ENCODE measurements around the gene MIPEP.
A peak's percentile ranks its signal among the peaks of the same experiment; 100 is the strongest.

The MIPEP gene

DNA sequence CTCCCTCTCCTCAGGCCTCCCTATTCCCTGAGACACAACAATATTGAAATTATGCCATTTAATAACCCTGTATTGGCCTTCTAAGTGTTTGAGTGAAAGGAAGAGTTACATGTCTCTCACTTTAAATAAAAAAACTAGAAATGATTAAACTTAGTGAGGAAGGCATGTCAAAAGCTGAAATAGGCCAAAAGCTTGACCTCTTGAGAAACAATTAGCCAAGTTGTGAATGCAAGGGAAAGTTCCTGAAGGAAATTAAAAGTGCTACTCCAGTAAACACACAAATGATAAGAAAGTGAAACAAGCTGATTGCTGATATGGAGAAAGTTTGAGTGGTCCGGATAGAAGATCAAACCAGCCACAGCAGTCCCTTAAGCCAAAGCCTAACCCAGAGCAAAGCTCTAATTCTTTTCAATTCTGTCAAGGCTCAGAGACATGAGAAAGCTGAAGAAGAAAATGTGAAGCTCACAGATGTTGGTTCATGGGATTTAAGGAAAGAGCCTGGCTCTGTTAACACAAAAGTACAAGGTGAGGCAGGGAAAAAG lies 191.4 kb downstream of the MIPEP start:
- Histone ChIP-seq H3K27ac (ENCODE audit: low read depth, low read length) (peak overlapping the region; percentile 65), H3K4me1 (ENCODE audit: control insufficient read depth in 5 of 5, insufficient read depth in 5 of 5, low read length in 5 of 5) (peaks cover 3 to 49% (median 36%) of the 10 kb centered on the region in 5 donors), H3K36me3 (ENCODE audit: control insufficient read depth in 5 of 5, insufficient read depth in 5 of 5, low read length in 5 of 5) (no peaks in the 10 kb centered on the region), H3K9me3 (ENCODE audit: control insufficient read depth in 5 of 5, low read length in 5 of 5) (no peaks in the 10 kb centered on the region), H3K27me3 (ENCODE audit: control insufficient read depth in 5 of 5, insufficient read depth in 4 of 5, low read length in 5 of 5) (no peaks in the 10 kb centered on the region), H3K9ac (ENCODE audit: low read length in 5 of 5) (no peak overlapping the region), H3K4me3 (ENCODE audit: low read depth in 1 of 5, low read length in 5 of 5) (no peak overlapping the region)

DNA sequence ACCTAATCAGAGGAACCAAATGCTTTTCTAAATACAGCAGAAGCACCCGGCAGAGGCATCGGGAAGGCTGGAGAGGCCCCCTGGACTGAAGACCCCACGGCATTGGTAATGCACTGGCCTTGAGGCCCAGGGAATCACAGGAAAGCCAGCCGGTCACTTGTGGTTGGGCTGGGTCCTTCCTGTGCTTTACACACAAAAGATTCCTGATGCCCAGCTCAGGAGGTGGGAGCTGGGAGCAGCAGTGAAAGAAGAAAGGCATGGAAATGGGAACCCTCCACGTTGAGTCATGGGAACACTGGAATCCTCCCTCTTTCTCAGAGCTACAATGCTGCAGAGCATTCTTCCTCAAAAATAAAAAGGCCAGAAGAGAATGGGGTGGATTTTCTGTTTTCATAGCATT lies 192.6 kb downstream of the MIPEP start:
- Histone ChIP-seq H3K4me1 (ENCODE audit: control insufficient read depth in 5 of 5, insufficient read depth in 5 of 5, low read length in 5 of 5) (peaks cover 3 to 39% (median 30%) of the 10 kb centered on the region in 5 donors), H3K9me3 (ENCODE audit: control insufficient read depth in 5 of 5, low read length in 5 of 5) (no peaks in the 10 kb centered on the region), H3K36me3 (ENCODE audit: control insufficient read depth in 5 of 5, insufficient read depth in 5 of 5, low read length in 5 of 5) (no peaks in the 10 kb centered on the region), H3K27me3 (ENCODE audit: control insufficient read depth in 5 of 5, insufficient read depth in 4 of 5, low read length in 5 of 5) (no peaks in the 10 kb centered on the region), H3K9ac (ENCODE audit: low read length in 5 of 5) (no peak overlapping the region), H3K4me3 (ENCODE audit: low read depth in 1 of 5, low read length in 5 of 5) (no peak overlapping the region), H3K27ac (ENCODE audit: low read depth, low read length) (no peak overlapping the region)

DNA sequence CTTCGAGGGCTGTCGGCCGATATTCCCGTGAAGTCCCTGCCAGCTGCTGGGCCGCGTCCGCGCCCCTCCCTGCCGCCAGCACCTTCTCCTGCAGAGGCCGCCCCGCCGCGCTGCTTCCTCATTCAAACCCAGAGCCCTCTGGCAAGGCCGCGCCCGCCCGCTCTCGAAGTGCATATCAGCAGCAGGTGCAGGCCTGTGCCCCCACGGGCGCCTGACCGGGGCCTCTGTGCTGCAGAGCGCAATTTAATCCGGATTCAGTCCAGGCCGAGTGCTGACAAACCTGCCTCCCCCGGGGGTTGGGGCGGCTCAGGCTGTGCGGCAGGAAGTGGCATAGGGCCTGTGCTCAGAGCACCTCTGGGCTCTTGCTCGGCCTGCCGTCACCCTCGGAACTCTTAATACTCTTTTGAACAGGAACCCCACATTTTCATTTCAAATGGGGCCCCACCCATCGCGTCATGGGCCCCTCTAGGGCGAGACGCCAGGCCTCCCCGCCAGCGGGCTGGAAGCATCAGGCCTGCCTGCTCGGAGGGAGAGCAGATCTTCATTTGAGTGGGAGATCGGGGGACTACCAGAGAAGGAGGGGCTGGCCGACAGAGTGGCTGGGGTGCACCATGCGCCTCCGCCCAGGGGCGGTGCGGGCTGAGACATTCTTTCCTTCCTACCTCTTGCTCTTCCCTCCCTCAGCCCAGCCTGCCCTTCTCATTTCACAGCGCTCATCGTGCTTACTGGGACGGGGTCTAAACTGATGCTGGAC lies 193.3 kb downstream of the MIPEP start:
- H3K9ac ChIP-seq (ENCODE audit: low read length in 5 of 5): peak overlapping the region in 3 of 5 donors; percentile 56
- peaks cover 3 to 32% (median 25%) of the 10 kb centered on the region in 5 donors for H3K4me1 ChIP-seq (ENCODE audit: control insufficient read depth in 5 of 5, insufficient read depth in 5 of 5, low read length in 5 of 5)
- H3K27ac ChIP-seq (ENCODE audit: low read depth, low read length): no peak overlapping the region
- H3K27me3 ChIP-seq (ENCODE audit: control insufficient read depth in 5 of 5, insufficient read depth in 4 of 5, low read length in 5 of 5): no peaks in the 10 kb centered on the region
- no peaks in the 10 kb centered on the region for H3K36me3 ChIP-seq (ENCODE audit: control insufficient read depth in 5 of 5, insufficient read depth in 5 of 5, low read length in 5 of 5)
- H3K9me3 ChIP-seq (ENCODE audit: control insufficient read depth in 5 of 5, low read length in 5 of 5): no peaks in the 10 kb centered on the region
- peak overlapping the region in 4 of 5 donors; percentile 22 to 48 (median 32) for H3K4me3 ChIP-seq (ENCODE audit: low read depth in 1 of 5, low read length in 5 of 5)

DNA sequence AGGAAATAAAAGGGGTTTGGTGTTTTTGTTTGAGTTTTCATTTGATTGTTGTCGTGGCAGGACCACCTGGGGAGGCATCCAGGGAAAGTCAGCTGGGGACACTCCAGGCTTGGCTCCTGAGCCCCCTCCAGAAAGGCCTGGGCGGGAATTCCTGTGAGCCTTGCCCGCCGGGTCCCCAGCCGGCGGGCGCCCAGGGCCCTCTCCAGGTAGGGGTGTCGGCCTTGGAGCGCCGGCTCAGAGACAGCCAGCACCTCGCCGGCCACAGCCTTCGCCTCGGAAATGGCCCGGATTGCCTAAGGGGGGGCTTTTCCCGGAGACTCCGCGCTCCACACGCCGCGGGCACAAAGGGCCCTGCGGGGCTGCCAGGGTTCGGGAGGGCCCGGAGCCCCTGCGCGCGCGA lies 194.0 kb downstream of the MIPEP start:
- Histone ChIP-seq H3K36me3 (ENCODE audit: control insufficient read depth in 5 of 5, insufficient read depth in 5 of 5, low read length in 5 of 5) (no peaks in the 10 kb centered on the region), H3K9ac (ENCODE audit: low read length in 5 of 5) (peak overlapping the region in 2 of 5 donors; percentile 56), H3K27me3 (ENCODE audit: control insufficient read depth in 5 of 5, insufficient read depth in 4 of 5, low read length in 5 of 5) (no peaks in the 10 kb centered on the region), H3K9me3 (ENCODE audit: control insufficient read depth in 5 of 5, low read length in 5 of 5) (no peaks in the 10 kb centered on the region), H3K27ac (ENCODE audit: low read depth, low read length) (no peak overlapping the region), H3K4me3 (ENCODE audit: low read depth in 1 of 5, low read length in 5 of 5) (peak overlapping the region in 4 of 5 donors; percentile 17 to 48 (median 32)), H3K4me1 (ENCODE audit: control insufficient read depth in 5 of 5, insufficient read depth in 5 of 5, low read length in 5 of 5) (peaks cover 3 to 27% (median 25%) of the 10 kb centered on the region in 5 donors)

DNA sequence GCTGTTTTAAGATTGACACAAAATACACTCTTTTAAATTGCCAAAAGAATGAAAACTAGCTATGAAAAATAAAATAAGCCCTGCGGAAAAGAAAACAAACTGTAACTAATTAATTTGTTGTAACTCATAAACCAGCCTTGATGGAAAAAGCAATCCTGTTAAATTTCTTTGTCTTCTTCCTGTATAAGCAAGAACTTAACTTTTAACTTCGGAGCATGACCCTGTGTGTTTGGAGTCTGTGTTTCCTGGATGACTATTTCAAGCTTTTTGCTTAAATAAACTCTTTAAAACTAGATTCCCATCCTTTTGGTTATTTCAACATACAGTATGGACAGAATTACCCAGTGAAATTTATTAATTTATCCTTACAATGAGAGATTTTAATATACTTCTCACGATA lies 196.4 kb downstream of the MIPEP start:
- Histone ChIP-seq H3K27ac (ENCODE audit: low read depth, low read length) (no peak overlapping the region), H3K4me1 (ENCODE audit: control insufficient read depth in 5 of 5, insufficient read depth in 5 of 5, low read length in 5 of 5) (peaks cover 0 to 23% (median 20%) of the 10 kb centered on the region in 5 donors), H3K9ac (ENCODE audit: low read length in 5 of 5) (no peak overlapping the region), H3K4me3 (ENCODE audit: low read depth in 1 of 5, low read length in 5 of 5) (no peak overlapping the region), H3K36me3 (ENCODE audit: control insufficient read depth in 5 of 5, insufficient read depth in 5 of 5, low read length in 5 of 5) (no peaks in the 10 kb centered on the region), H3K9me3 (ENCODE audit: control insufficient read depth in 5 of 5, low read length in 5 of 5) (no peaks in the 10 kb centered on the region), H3K27me3 (ENCODE audit: control insufficient read depth in 5 of 5, insufficient read depth in 4 of 5, low read length in 5 of 5) (no peaks in the 10 kb centered on the region)

DNA sequence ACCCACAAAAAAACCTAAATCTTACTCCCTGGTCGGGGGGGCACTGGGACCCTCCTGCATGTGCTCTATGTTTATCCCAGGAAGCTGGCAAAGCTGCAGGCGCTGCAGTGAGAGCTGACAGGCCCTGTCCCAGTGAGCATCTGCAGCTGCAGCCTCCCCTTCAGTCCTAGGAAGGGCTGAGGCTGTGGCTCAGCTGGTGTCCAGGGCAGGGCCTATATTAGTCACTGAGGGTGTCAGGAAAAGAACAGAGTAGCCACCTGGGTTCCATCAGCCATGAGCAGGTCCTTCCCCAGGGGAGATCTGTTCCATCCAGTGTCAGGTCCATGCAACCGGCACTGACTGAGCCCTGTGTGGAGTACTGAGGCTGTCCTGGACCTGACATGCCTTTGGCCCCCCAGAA lies 198.5 kb downstream of the MIPEP start:
- Histone ChIP-seq H3K4me3 (ENCODE audit: low read depth in 1 of 5, low read length in 5 of 5) (no peak overlapping the region), H3K9me3 (ENCODE audit: control insufficient read depth in 5 of 5, low read length in 5 of 5) (no peaks in the 10 kb centered on the region), H3K27ac (ENCODE audit: low read depth, low read length) (no peak overlapping the region), H3K36me3 (ENCODE audit: control insufficient read depth in 5 of 5, insufficient read depth in 5 of 5, low read length in 5 of 5) (no peaks in the 10 kb centered on the region), H3K4me1 (ENCODE audit: control insufficient read depth in 5 of 5, insufficient read depth in 5 of 5, low read length in 5 of 5) (peaks cover 0 to 5% (median 2%) of the 10 kb centered on the region in 5 donors), H3K9ac (ENCODE audit: low read length in 5 of 5) (no peak overlapping the region), H3K27me3 (ENCODE audit: control insufficient read depth in 5 of 5, insufficient read depth in 4 of 5, low read length in 5 of 5) (no peaks in the 10 kb centered on the region)

DNA sequence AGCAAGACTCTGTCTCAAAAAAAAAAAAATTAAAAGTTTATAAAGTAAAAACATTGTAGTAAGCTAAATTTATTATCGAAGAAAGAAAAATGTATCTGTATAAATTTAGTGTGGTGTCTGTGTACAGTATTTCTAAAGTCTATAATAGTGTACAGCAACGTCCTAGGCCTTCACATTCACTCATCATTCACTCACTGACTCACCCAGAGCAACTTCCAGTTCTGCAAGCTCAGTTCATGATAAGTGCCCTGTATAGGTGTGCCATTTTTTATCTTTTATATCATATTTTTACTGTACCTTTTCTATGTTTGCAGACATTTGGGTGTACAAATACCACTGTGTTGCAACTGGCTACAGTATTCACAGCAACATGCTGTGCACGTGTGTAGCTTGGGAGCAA lies 200.9 kb downstream of the MIPEP start:
- Histone ChIP-seq H3K4me1 (ENCODE audit: control insufficient read depth in 5 of 5, insufficient read depth in 5 of 5, low read length in 5 of 5) (no peaks in the 10 kb centered on the region), H3K9ac (ENCODE audit: low read length in 5 of 5) (no peak overlapping the region), H3K27ac (ENCODE audit: low read depth, low read length) (no peak overlapping the region), H3K36me3 (ENCODE audit: control insufficient read depth in 5 of 5, insufficient read depth in 5 of 5, low read length in 5 of 5) (no peaks in the 10 kb centered on the region), H3K27me3 (ENCODE audit: control insufficient read depth in 5 of 5, insufficient read depth in 4 of 5, low read length in 5 of 5) (no peaks in the 10 kb centered on the region), H3K9me3 (ENCODE audit: control insufficient read depth in 5 of 5, low read length in 5 of 5) (peaks cover 0 to 8% (median 0%) of the 10 kb centered on the region in 5 donors), H3K4me3 (ENCODE audit: low read depth in 1 of 5, low read length in 5 of 5) (no peak overlapping the region)

DNA sequence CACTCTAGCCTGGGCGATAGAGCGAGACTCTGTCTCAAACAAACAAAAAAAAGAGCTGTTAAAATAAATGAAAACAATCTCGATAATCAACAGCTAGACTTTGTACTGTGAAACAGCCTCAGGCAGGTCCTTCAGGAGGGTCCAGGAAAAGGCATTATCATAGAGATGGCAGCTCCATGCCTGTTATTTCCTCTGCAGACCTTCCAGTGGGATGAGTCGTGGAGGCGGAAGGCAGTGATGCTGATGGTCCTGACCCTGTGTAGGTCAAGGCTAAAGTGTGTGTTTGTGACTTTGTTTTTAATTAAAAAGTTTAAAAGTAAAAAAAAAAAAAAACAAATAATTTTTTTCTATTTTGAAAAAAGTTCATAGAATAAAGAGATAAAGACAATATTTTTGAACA lies 201.6 kb downstream of the MIPEP start:
- Histone ChIP-seq H3K4me3 (ENCODE audit: low read depth in 1 of 5, low read length in 5 of 5) (no peak overlapping the region), H3K27ac (ENCODE audit: low read depth, low read length) (no peak overlapping the region), H3K4me1 (ENCODE audit: control insufficient read depth in 5 of 5, insufficient read depth in 5 of 5, low read length in 5 of 5) (no peaks in the 10 kb centered on the region), H3K36me3 (ENCODE audit: control insufficient read depth in 5 of 5, insufficient read depth in 5 of 5, low read length in 5 of 5) (no peaks in the 10 kb centered on the region), H3K9me3 (ENCODE audit: control insufficient read depth in 5 of 5, low read length in 5 of 5) (peaks cover 0 to 8% (median 0%) of the 10 kb centered on the region in 5 donors), H3K27me3 (ENCODE audit: control insufficient read depth in 5 of 5, insufficient read depth in 4 of 5, low read length in 5 of 5) (no peaks in the 10 kb centered on the region), H3K9ac (ENCODE audit: low read length in 5 of 5) (no peak overlapping the region)

DNA sequence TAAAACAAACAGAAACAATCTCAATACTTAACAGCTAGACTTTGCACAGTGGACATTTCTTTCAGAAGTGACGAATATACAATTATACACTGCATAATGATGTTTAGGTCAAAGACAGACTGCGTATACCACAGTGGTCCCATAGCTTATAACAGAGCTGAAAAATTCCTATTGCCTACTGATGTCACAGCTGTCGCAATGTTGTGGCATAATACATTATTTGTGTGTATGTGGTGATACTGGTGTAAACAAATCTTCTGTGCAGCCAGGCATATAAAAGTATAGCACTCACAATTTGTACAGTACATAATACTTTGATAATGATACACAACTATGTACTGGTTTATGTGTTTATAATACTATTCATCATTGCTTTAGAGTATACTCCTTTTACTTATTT lies 202.3 kb downstream of the MIPEP start:
- Histone ChIP-seq H3K36me3 (ENCODE audit: control insufficient read depth in 5 of 5, insufficient read depth in 5 of 5, low read length in 5 of 5) (no peaks in the 10 kb centered on the region), H3K4me3 (ENCODE audit: low read depth in 1 of 5, low read length in 5 of 5) (no peak overlapping the region), H3K9ac (ENCODE audit: low read length in 5 of 5) (no peak overlapping the region), H3K9me3 (ENCODE audit: control insufficient read depth in 5 of 5, low read length in 5 of 5) (peaks cover 0 to 8% (median 0%) of the 10 kb centered on the region in 5 donors), H3K27ac (ENCODE audit: low read depth, low read length) (no peak overlapping the region), H3K27me3 (ENCODE audit: control insufficient read depth in 5 of 5, insufficient read depth in 4 of 5, low read length in 5 of 5) (no peaks in the 10 kb centered on the region), H3K4me1 (ENCODE audit: control insufficient read depth in 5 of 5, insufficient read depth in 5 of 5, low read length in 5 of 5) (no peaks in the 10 kb centered on the region)

DNA sequence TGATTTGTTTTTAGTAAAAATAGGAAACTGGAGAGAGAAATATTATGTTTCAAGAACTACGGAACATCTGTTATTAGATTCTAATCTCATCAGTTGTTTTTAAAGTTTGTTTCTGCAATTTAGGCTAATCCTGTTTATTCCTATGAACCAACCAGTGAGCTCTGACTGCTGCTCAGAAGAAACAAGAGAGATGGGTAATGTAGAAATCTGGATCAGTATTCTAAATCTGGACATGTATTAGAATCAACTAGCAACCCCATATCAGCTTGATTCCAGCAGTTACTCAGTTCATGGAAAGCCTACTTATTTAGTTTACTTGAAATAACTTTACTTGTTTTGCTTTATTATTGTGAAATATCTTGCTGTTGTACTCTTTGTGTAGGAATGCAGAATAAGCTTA lies 203.8 kb downstream of the MIPEP start:
- H3K27ac ChIP-seq (ENCODE audit: low read depth, low read length): no peak overlapping the region
- no peak overlapping the region for H3K4me3 ChIP-seq (ENCODE audit: low read depth in 1 of 5, low read length in 5 of 5)
- no peaks in the 10 kb centered on the region for H3K4me1 ChIP-seq (ENCODE audit: control insufficient read depth in 5 of 5, insufficient read depth in 5 of 5, low read length in 5 of 5)
- H3K9me3 ChIP-seq (ENCODE audit: control insufficient read depth in 5 of 5, low read length in 5 of 5): peaks cover 0 to 8% (median 0%) of the 10 kb centered on the region in 5 donors
- no peaks in the 10 kb centered on the region for H3K27me3 ChIP-seq (ENCODE audit: control insufficient read depth in 5 of 5, insufficient read depth in 4 of 5, low read length in 5 of 5)
- no peaks in the 10 kb centered on the region for H3K36me3 ChIP-seq (ENCODE audit: control insufficient read depth in 5 of 5, insufficient read depth in 5 of 5, low read length in 5 of 5)
- H3K9ac ChIP-seq (ENCODE audit: low read length in 5 of 5): no peak overlapping the region

All from subcutaneous abdominal adipose tissue (tissue), 5 donors.